ENCODE results near the gene TRIM47. TPM values are rescaled to one million over a fixed set of nuclear protein-coding genes. Genes with fewer than 3 reads are reported as not detected.

The TRIM47 gene
- total RNA-seq, 1 donor from 2014 or later = 36.9 TPM

DNA sequence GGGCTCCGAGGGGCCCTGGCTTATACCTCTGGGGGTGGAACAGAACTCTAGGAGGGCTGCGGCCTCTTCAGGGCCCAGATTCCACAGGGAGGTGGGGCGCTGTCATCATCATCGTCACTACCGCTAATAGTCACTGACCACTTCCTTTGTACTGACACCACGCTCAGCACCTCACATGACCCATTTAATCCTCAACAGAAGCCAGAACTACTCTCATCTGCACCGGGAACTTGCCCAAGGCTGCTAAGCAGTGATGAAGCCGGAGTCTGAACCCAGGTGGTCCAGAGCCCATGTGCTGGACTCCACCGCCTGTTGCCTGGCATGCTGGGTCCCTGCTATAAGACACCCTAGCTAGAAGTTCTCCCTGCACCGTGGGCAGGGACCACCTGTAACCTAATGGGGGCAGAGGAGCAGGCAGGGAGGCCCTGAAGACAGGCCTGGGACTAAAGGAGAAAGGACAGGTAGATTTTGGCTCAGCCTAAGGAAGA lies 46.2 kb downstream of the TRIM47 start:
- peak; percentile 28 for DNase-seq (ENCODE audit: low read depth)

- no peak for DNase-seq (ENCODE audit: low read depth)
Observed at GRCh38 chr17:75831032-75831571, 47.3 kb downstream of the TRIM47 start.

GRCh38 chr17:75830164-75831031 lies 48.0 kb downstream of the TRIM47 start:
- no peak for DNase-seq (ENCODE audit: low read depth)

- no peak for DNase-seq (ENCODE audit: low read depth)
Observed at GRCh38 chr17:75829747-75830146, 48.6 kb downstream of the TRIM47 start.

DNA sequence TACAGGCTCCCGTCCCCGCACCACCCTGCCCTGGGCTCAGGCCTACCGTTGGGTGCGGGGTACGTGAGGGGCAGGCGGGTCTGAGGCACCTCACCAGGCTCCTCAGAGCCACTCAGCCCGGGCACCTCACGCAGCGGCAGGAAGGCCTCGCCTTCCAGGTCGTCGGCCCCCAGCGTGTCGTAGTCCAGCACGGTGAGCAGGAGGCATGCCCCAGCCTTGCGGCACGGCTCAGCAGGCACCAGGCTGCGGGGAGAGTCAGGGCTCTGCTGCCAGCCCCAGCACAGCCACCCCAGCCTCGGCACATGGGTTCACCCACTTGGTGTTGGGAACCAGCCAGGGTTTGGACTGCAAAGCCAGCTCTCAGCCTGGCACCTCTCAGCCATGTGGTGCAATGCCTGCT lies 49.6 kb downstream of the TRIM47 start:
- DNase-seq (ENCODE audit: low read depth) = no peak

DNA sequence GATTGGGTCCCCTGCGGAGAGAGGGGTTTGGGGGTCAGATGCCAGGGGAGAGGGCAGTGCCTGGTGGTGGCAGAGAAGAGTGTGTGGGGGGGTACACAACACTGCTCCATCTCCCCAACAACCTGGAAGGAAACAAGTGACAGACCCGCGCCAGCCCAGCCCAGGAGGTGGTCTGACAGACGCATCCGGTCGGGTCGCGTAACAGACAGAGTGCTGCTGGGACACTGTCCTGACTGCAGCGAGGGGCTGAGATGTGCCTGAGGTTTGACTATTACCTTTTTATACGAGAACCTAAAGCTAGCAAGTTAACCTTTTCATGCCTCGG lies 50.3 kb downstream of the TRIM47 start:
- no peak for DNase-seq (ENCODE audit: low read depth)

GRCh38 chr17:75827308-75828075 lies 50.9 kb downstream of the TRIM47 start:
- DNase-seq (ENCODE audit: low read depth) = no peak

DNA sequence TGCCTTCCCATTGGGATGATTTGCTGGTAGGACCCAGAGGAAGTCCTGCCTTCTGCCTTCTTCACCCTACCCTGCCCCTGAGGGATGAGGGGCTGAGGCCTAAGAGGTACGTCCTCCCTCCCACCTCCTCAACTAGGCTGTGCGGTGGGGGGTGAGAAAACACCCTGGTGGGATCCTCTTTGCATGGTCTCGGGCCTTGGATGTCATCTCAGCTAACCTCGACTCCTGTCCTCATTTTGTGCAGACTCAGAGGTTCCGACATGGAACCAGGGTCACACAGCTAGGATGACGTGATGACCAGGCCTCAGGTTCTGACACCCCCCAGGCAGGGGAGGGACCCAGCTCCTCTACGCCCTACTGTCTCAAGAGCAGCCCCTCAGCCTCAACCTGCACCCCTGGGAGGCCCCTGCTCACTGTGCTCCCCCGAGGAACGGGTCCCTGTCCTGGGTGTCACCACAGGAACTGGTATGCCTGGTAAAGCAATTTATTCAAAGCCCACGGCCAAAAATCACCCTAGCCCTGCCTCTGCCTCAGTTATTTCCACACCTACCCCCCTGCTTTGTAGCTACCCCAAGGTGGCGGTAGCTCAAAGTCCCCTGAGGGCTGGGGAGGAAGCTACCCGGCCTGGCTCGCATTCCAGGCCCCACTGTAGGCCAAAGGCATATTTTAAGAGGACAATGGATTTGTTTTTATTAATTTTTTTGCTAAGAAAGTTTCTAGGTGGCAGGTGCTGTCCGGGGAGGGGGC lies 51.6 kb downstream of the TRIM47 start:
- DNase-seq (ENCODE audit: low read depth) = no peak

DNA sequence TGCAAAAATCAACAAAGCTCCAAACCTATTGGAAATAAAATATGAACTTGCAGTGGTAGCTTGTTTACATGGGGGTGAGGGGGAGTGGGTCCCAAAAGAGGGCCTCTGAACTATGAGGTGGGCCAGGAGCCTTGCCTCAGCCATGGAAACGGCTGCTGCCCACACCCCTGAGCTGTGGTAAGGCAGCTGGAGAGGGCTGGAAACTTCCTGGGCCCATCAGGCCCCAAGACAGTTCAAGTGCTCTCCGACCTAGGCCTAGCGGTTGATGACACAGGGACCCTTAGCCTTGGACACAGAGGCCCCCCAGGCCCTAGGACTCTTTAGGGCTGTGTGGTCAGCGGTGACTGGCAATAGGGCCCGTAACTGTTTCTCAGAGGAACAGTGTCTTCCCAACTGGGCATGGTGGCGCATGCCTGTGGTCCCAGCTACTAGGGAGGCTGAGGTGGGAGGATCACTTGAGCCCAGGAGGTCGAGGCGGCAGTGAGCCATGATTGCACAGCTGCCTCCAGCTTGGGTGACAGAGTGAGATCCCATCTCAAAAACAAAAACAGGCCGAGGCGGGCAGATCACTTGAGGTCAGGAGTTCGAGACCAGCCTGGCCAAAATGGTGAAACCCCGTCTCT lies 52.5 kb downstream of the TRIM47 start:
- DNase-seq (ENCODE audit: low read depth) = no peak

- no peak for DNase-seq (ENCODE audit: low read depth)
Observed at GRCh38 chr17:75825149-75825552, 53.2 kb downstream of the TRIM47 start.

DNA sequence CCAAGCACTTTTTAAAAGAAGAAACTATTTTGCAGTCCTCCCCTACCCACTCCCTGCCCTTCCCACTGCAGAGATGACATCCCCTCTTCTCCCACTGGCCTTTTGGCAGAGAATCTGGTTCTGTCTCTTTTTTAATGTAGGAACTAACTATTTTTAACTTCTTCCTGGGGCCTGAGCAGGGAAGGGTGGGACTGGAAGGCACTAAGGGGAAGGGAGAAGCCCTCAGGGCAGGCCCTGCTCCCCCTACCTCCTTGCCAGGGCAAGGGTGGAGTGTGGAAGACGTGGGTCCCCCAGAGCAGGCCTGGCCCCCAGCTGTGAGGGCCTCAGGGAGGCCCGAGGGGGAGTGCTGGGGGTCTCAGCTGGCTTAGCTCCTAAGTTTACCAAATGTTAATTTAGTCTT lies 53.7 kb downstream of the TRIM47 start:
- no peak for DNase-seq (ENCODE audit: low read depth)

Other genes starting within 250 kb of the TRIM47 start
- gene SMIM5, start 245.1 kb downstream of the TRIM47 start, total RNA-seq = 0.20 and 1.6 TPM in 2 replicates
- gene RECQL5, start 211.4 kb downstream of the TRIM47 start, total RNA-seq = 11.1 and 21.3 TPM in 2 replicates
- 55.6 and 104 TPM in 2 replicates for gene SAP30BP, start 211.2 kb downstream of the TRIM47 start, total RNA-seq
- 76.9 and 82.5 TPM in 2 replicates for gene ITGB4, start 157.1 kb downstream of the TRIM47 start, total RNA-seq
- 16.6 and 51.2 TPM in 2 replicates for gene GALK1, start 113.4 kb downstream of the TRIM47 start, total RNA-seq
- 6.6 and 17.2 TPM in 2 replicates for gene UNK, start 93.8 kb downstream of the TRIM47 start, total RNA-seq
- 0.70 and 0.87 TPM in 2 replicates for gene UNC13D, start 34.2 kb downstream of the TRIM47 start, total RNA-seq
- 21.2 and 37.5 TPM in 2 replicates for gene WBP2, start 23.2 kb downstream of the TRIM47 start, total RNA-seq
- gene TRIM65, start 18.4 kb upstream of the TRIM47 start, total RNA-seq = 14.7 and 16.5 TPM in 2 replicates
- 32.1 and 33.9 TPM in 2 replicates for gene MRPL38, start 26.3 kb upstream of the TRIM47 start, total RNA-seq
- 3.6 and 10.9 TPM in 2 replicates for gene FBF1, start 62.5 kb upstream of the TRIM47 start, total RNA-seq
- 96.4 and 104 TPM in 2 replicates for gene ACOX1, start 100.6 kb upstream of the TRIM47 start, total RNA-seq
- gene TEN1, start 100.7 kb upstream of the TRIM47 start, total RNA-seq = 15.5 and 17.2 TPM in 2 replicates
- 0.87 and 3.0 TPM in 2 replicates for gene CDK3, start 122.3 kb upstream of the TRIM47 start, total RNA-seq
- 14.1 and 14.4 TPM in 2 replicates for gene EVPL, start 148.7 kb upstream of the TRIM47 start, total RNA-seq
- gene SRP68, start 193.9 kb upstream of the TRIM47 start, total RNA-seq = 21.9 and 85.4 TPM in 2 replicates
- gene GALR2, start 196.2 kb upstream of the TRIM47 start, total RNA-seq = 0.10 TPM in 1 of 2 replicates, not detected in the other
- gene ZACN, start 200.6 kb upstream of the TRIM47 start, total RNA-seq = not detected in 2 replicates
- 74.1 and 116 TPM in 2 replicates for gene EXOC7, start 225.2 kb upstream of the TRIM47 start, total RNA-seq